ENCODE results near the gene PKD1.

The PKD1 gene

GRCh38 chr16:2082171-2082982 lies 53.3 kb downstream of the PKD1 start:
- DNase-seq (ENCODE audit: extremely low spot score), result no peak
- TF ChIP-seq PKNOX1 (IDR thresholded peaks at IDR 0.05), result no peak
- no peak for TF ChIP-seq FOXA1 (IDR thresholded peaks at IDR 0.05)
- CTCF ChIA-PET, result no interaction called here
- POLR2A ChIA-PET, result no interaction called here

GRCh38 chr16:2081201-2082084 lies 54.3 kb downstream of the PKD1 start:
- ChIA-PET CTCF (interaction anchor here (0.5 kb wide), 1 partner anchor 76 kb away, joined by 3 read pairs; no protein-coding TSS in a partner anchor), POLR2A (interaction anchor here (1.1 kb wide), 1 partner anchor 33 kb away, joined by 3 read pairs; no protein-coding TSS in a partner anchor)
- TF ChIP-seq HDGF (IDR thresholded peaks at IDR 0.05; ENCODE audit: borderline replicate concordance) (no peak), ARNT (IDR thresholded peaks at IDR 0.05) (no peak), SUZ12 (IDR thresholded peaks at IDR 0.05) (no peak), ELF4 (IDR thresholded peaks at IDR 0.05) (no peak), ZNF384 (IDR thresholded peaks at IDR 0.05) (no peak), TARDBP (IDR thresholded peaks at IDR 0.05) (no peak), BHLHE40 (IDR thresholded peaks at IDR 0.05; ENCODE audit: borderline replicate concordance) (no peak), NFRKB (IDR thresholded peaks at IDR 0.05) (no peak), L3MBTL2 (conservative IDR thresholded peaks at IDR 0.05) (no peak), FOXK2 (IDR thresholded peaks at IDR 0.05) (no peak)
- DNase-seq (ENCODE audit: extremely low spot score), result no peak

- no peak for TF ChIP-seq HDGF (IDR thresholded peaks at IDR 0.05; ENCODE audit: borderline replicate concordance)
- no peak for TF ChIP-seq CTBP1 (IDR thresholded peaks at IDR 0.05; ENCODE audit: borderline replicate concordance)
- no peak for TF ChIP-seq FOXK2 (IDR thresholded peaks at IDR 0.05)
- TF ChIP-seq ARNT (IDR thresholded peaks at IDR 0.05), result no peak
- no peak for TF ChIP-seq ZNF384 (IDR thresholded peaks at IDR 0.05)
- no peak for TF ChIP-seq L3MBTL2 (conservative IDR thresholded peaks at IDR 0.05)
- TF ChIP-seq FOXM1 (IDR thresholded peaks at IDR 0.05; ENCODE audit: borderline replicate concordance), result no peak
- TF ChIP-seq PKNOX1 (IDR thresholded peaks at IDR 0.05), result no peak
- no peak for TF ChIP-seq TARDBP (IDR thresholded peaks at IDR 0.05)
- no peak for TF ChIP-seq FOXA1 (IDR thresholded peaks at IDR 0.05)
- DNase-seq (ENCODE audit: extremely low spot score), result no peak
- POLR2A ChIA-PET, result interaction anchor here (1.1 to 1.5 kb wide), 2 partner anchors 32 to 115 kb away, joined by 3 to 6 read pairs; partner anchors contain the start of gene RPS2
- CTCF ChIA-PET, result no interaction called here
Observed at GRCh38 chr16:2079991-2080390, 55.7 kb downstream of the PKD1 start.

GRCh38 chr16:2079311-2079800 lies 56.3 kb downstream of the PKD1 start:
- POLR2A ChIA-PET, result interaction anchor here (1.0 to 1.5 kb wide), 3 partner anchors 12 to 114 kb away, joined by 4 to 6 read pairs (median 4); partner anchors contain the start of genes NTHL1, RPS2 and TSC2
- TF ChIP-seq CTBP1 (IDR thresholded peaks at IDR 0.05; ENCODE audit: borderline replicate concordance) (no peak), FOXA1 (IDR thresholded peaks at IDR 0.05) (no peak), LEF1 (IDR thresholded peaks at IDR 0.05; ENCODE audit: borderline replicate concordance) (no peak), L3MBTL2 (conservative IDR thresholded peaks at IDR 0.05) (no peak), ARNT (IDR thresholded peaks at IDR 0.05) (no peak), ZNF384 (IDR thresholded peaks at IDR 0.05) (no peak), SUZ12 (IDR thresholded peaks at IDR 0.05) (no peak), TARDBP (IDR thresholded peaks at IDR 0.05) (no peak), FOXM1 (IDR thresholded peaks at IDR 0.05; ENCODE audit: borderline replicate concordance) (no peak), SP1 (IDR thresholded peaks at IDR 0.05) (no peak), PKNOX1 (IDR thresholded peaks at IDR 0.05) (no peak), NFRKB (IDR thresholded peaks at IDR 0.05) (no peak), FOXK2 (IDR thresholded peaks at IDR 0.05) (no peak), ELF4 (IDR thresholded peaks at IDR 0.05) (no peak)
- CTCF ChIA-PET, result interaction anchor here (0.5 to 0.7 kb wide), 2 partner anchors 22 to 32 kb away, joined by 3 read pairs; partner anchors contain the start of genes NTHL1 and TSC2
- no peak for DNase-seq (ENCODE audit: extremely low spot score)

GRCh38 chr16:2078691-2079090 lies 57.0 kb downstream of the PKD1 start:
- ChIA-PET CTCF (interaction anchor here (0.5 kb wide), 1 partner anchor 22 kb away, joined by 3 read pairs; no protein-coding TSS in a partner anchor), POLR2A (interaction anchor here (1.0 to 1.5 kb wide), 3 partner anchors 12 to 114 kb away, joined by 4 to 6 read pairs (median 4); partner anchors contain the start of genes NTHL1, RPS2 and TSC2)
- no peak for TF ChIP-seq TARDBP (IDR thresholded peaks at IDR 0.05)
- no peak for DNase-seq (ENCODE audit: extremely low spot score)

- no peak for DNase-seq (ENCODE audit: extremely low spot score)
- ChIA-PET POLR2A (no interaction called here), CTCF (no interaction called here)
- TF ChIP-seq BHLHE40 (IDR thresholded peaks at IDR 0.05; ENCODE audit: borderline replicate concordance) (no peak), ARNT (IDR thresholded peaks at IDR 0.05) (no peak), HDGF (IDR thresholded peaks at IDR 0.05; ENCODE audit: borderline replicate concordance) (no peak), L3MBTL2 (conservative IDR thresholded peaks at IDR 0.05) (no peak), FOXM1 (IDR thresholded peaks at IDR 0.05; ENCODE audit: borderline replicate concordance) (no peak), PKNOX1 (IDR thresholded peaks at IDR 0.05) (no peak), FOXA1 (IDR thresholded peaks at IDR 0.05) (no peak), ELF4 (IDR thresholded peaks at IDR 0.05) (no peak), CTBP1 (IDR thresholded peaks at IDR 0.05; ENCODE audit: borderline replicate concordance) (no peak), TARDBP (IDR thresholded peaks at IDR 0.05) (no peak), LEF1 (IDR thresholded peaks at IDR 0.05; ENCODE audit: borderline replicate concordance) (no peak), FOXK2 (IDR thresholded peaks at IDR 0.05) (no peak), NFRKB (IDR thresholded peaks at IDR 0.05) (no peak)
Observed at GRCh38 chr16:2078096-2078495, 57.6 kb downstream of the PKD1 start.
